Activated CD4-positive, alpha-beta T cell treated with anti-CD3 and anti-CD28 coated beads for 36 hours (primary cell): ENCODE data around the gene SH2D5. TPM values are rescaled to one million over a fixed set of nuclear protein-coding genes. Genes with fewer than 3 reads are reported as not detected.

Source experiments
- ATAC-seq: fragments of 200-7000 bp; cut with Tn5 transposase; one replicate; pipeline ENCODE4 v1.10.0; 2021; ENCODE audit warnings: mild to moderate bottlenecking, moderate library complexity
- CTCF ChIA-PET: fragments of 350-600 bp; sonication (Branson Sonifier 250); formaldehyde crosslinking; loops from one replicate; lab custom pipeline; 2021; ENCODE audit warnings: antibody characterized with exemption; lab: Charles Lee
- POLR2A ChIA-PET: fragments of 350-600 bp; sonication (Branson Sonifier 250); formaldehyde crosslinking; loops from one replicate; lab custom pipeline; 2021; ENCODE audit warnings: antibody characterized with exemption, inconsistent platforms; lab: Charles Lee
- DNase-seq: peaks from one replicate; pipeline ENCODE4 v3.0.0-alpha.2; 2020
- H3K27ac Mint-ChIP-seq: one replicate; pipeline ENCODE4 v1.8.0; 2021; ENCODE audit warnings: mixed read lengths
- H3K27me3 Mint-ChIP-seq: one replicate; pipeline ENCODE4 v1.8.0; 2021; ENCODE audit warnings: mixed read lengths
- H3K36me3 Mint-ChIP-seq: one replicate; pipeline ENCODE4 v1.8.0; 2021; ENCODE audit warnings: low read depth, mixed read lengths
- H3K4me1 Mint-ChIP-seq: one replicate; pipeline ENCODE4 v1.8.0; 2021; ENCODE audit warnings: mixed read lengths
- H3K4me3 Mint-ChIP-seq: one replicate; pipeline ENCODE4 v1.8.0; 2021; ENCODE audit warnings: mild to moderate bottlenecking, moderate library complexity, mixed read lengths
- H3K9me3 Mint-ChIP-seq: one replicate; pipeline ENCODE4 v1.8.0; 2021; ENCODE audit warnings: low read depth, mixed read lengths
- intact Hi-C, 2 experiments: fragments of 100-400 bp; cut with DNase I in 1 of 2; cut with micrococcal nuclease in 1 of 2; formaldehyde crosslinking; loops; one replicate each; pipeline versions ENCODE4 v1.14.2 to v1.15.1; 2022 to 2024; cut with DNase I, micrococcal nuclease
- total RNA-seq, 2 experiments: library from RNA; stranded (reverse); gene quantifications; one replicate each; pipeline ENCODE4 v1.2.3, GENCODE V29; 2021

The SH2D5 gene
- total RNA-seq, 2 experiments from 2014 or later, result 0.32 to 0.51 TPM

GRCh38 chr1:20710469-20711284, 21.8 kb downstream of the SH2D5 start:
- ChIA-PET POLR2A (no interaction called here), CTCF (interaction anchor here (1.6 kb wide), 1 partner anchor 14 kb away, joined by 6 read pairs; no protein-coding TSS in a partner anchor)
- DNase-seq (no peak), ATAC-seq (no peak)
- Mint-ChIP-seq H3K27me3 (peaks cover 6% of the 10 kb centered on the region), H3K4me1 (no peaks in the 10 kb centered on the region), H3K27ac (no peak overlapping the region), H3K36me3 (no peaks in the 10 kb centered on the region), H3K4me3 (no peak overlapping the region), H3K9me3 (no peaks in the 10 kb centered on the region)
- intact Hi-C loops, result no loop called here

- Mint-ChIP-seq H3K27me3 (peaks cover 2% of the 10 kb centered on the region), H3K36me3 (no peaks in the 10 kb centered on the region), H3K27ac (no peak overlapping the region), H3K9me3 (no peaks in the 10 kb centered on the region), H3K4me3 (no peak overlapping the region), H3K4me1 (no peaks in the 10 kb centered on the region)
- DNase-seq (no peak), ATAC-seq (no peak)
- intact Hi-C loops, result no loop called here
- ChIA-PET CTCF (interaction anchor here (1.6 kb wide), 1 partner anchor 13 kb away, joined by 6 read pairs; no protein-coding TSS in a partner anchor), POLR2A (no interaction called here)
Measured at GRCh38 chr1:20709868-20710267, 22.6 kb downstream of the SH2D5 start.

GRCh38 chr1:20708891-20709290, 23.6 kb downstream of the SH2D5 start:
- Mint-ChIP-seq H3K27me3 (peaks cover 2% of the 10 kb centered on the region), H3K4me3 (no peak overlapping the region), H3K36me3 (no peaks in the 10 kb centered on the region), H3K27ac (no peak overlapping the region), H3K9me3 (no peaks in the 10 kb centered on the region), H3K4me1 (no peaks in the 10 kb centered on the region)
- DNase-seq, result no peak
- ATAC-seq, result no peak
- intact Hi-C loops, result no loop called here
- ChIA-PET POLR2A (no interaction called here), CTCF (interaction anchor here (4.2 kb wide), 1 partner anchor 12 kb away, joined by 22 read pairs; no protein-coding TSS in a partner anchor)

GRCh38 chr1:20708057-20708456, 24.4 kb downstream of the SH2D5 start:
- no peak for ATAC-seq
- no peak for DNase-seq
- POLR2A ChIA-PET, result no interaction called here
- CTCF ChIA-PET, result interaction anchor here (1.1 to 4.2 kb wide), 2 partner anchors 11 to 15 kb away, joined by 3 to 22 read pairs; no protein-coding TSS in a partner anchor
- no peaks in the 10 kb centered on the region for H3K9me3 Mint-ChIP-seq
- no peaks in the 10 kb centered on the region for H3K4me1 Mint-ChIP-seq
- no peaks in the 10 kb centered on the region for H3K36me3 Mint-ChIP-seq
- intact Hi-C loops, result no loop called here
- H3K27me3 Mint-ChIP-seq, result peaks cover 2% of the 10 kb centered on the region
- H3K27ac Mint-ChIP-seq, result no peak overlapping the region
- H3K4me3 Mint-ChIP-seq, result no peak overlapping the region

GRCh38 chr1:20706841-20707240, 25.7 kb downstream of the SH2D5 start:
- Mint-ChIP-seq H3K4me3 (no peak overlapping the region), H3K9me3 (no peaks in the 10 kb centered on the region), H3K27ac (no peak overlapping the region), H3K27me3 (peaks cover 2% of the 10 kb centered on the region), H3K4me1 (no peaks in the 10 kb centered on the region), H3K36me3 (no peaks in the 10 kb centered on the region)
- DNase-seq (no peak), ATAC-seq (no peak)
- CTCF ChIA-PET, result interaction anchor here (0.7 to 4.2 kb wide), 5 partner anchors 10 to 489 kb away, joined by 3 to 22 read pairs (median 3); no protein-coding TSS in a partner anchor
- POLR2A ChIA-PET, result no interaction called here
- intact Hi-C loops, result no loop called here

- ATAC-seq (no peak), DNase-seq (no peak)
- intact Hi-C loops, result no loop called here
- Mint-ChIP-seq H3K27me3 (peaks cover 2% of the 10 kb centered on the region), H3K4me1 (no peaks in the 10 kb centered on the region), H3K9me3 (no peaks in the 10 kb centered on the region), H3K27ac (no peak overlapping the region), H3K4me3 (no peak overlapping the region), H3K36me3 (no peaks in the 10 kb centered on the region)
- ChIA-PET POLR2A (no interaction called here), CTCF (interaction anchor here (0.7 to 4.2 kb wide), 2 partner anchors 8 to 322 kb away, joined by 3 to 22 read pairs; no protein-coding TSS in a partner anchor)
Measured at GRCh38 chr1:20705203-20705755, 27.2 kb downstream of the SH2D5 start.

GRCh38 chr1:20704390-20705202, 27.9 kb downstream of the SH2D5 start:
- no peak for ATAC-seq
- CTCF ChIA-PET, result interaction anchor here (4.2 kb wide), 1 partner anchor 8 kb away, joined by 22 read pairs; no protein-coding TSS in a partner anchor
- H3K4me3 Mint-ChIP-seq, result no peak overlapping the region
- intact Hi-C loops, result no loop called here
- peaks cover 2% of the 10 kb centered on the region for H3K27me3 Mint-ChIP-seq
- H3K4me1 Mint-ChIP-seq, result no peaks in the 10 kb centered on the region
- POLR2A ChIA-PET, result no interaction called here
- no peaks in the 10 kb centered on the region for H3K36me3 Mint-ChIP-seq
- no peak for DNase-seq
- no peaks in the 10 kb centered on the region for H3K9me3 Mint-ChIP-seq
- no peak overlapping the region for H3K27ac Mint-ChIP-seq

- H3K27ac Mint-ChIP-seq, result no peak overlapping the region
- H3K36me3 Mint-ChIP-seq, result no peaks in the 10 kb centered on the region
- POLR2A ChIA-PET, result no interaction called here
- peaks cover under 1% of the 10 kb centered on the region for H3K27me3 Mint-ChIP-seq
- no peaks in the 10 kb centered on the region for H3K4me1 Mint-ChIP-seq
- no peak for ATAC-seq
- intact Hi-C loops, result no loop called here
- no peaks in the 10 kb centered on the region for H3K9me3 Mint-ChIP-seq
- no peak for DNase-seq
- no peak overlapping the region for H3K4me3 Mint-ChIP-seq
- CTCF ChIA-PET, result interaction anchor here (0.5 kb wide), 1 partner anchor 25 kb away, joined by 3 read pairs; no protein-coding TSS in a partner anchor
Measured at GRCh38 chr1:20703124-20703756, 29.3 kb downstream of the SH2D5 start.

GRCh38 chr1:20702416-20702815, 30.1 kb downstream of the SH2D5 start:
- DNase-seq (no peak), ATAC-seq (no peak)
- H3K4me3 Mint-ChIP-seq, result no peak overlapping the region
- POLR2A ChIA-PET, result no interaction called here
- H3K27me3 Mint-ChIP-seq, result no peaks in the 10 kb centered on the region
- no peak overlapping the region for H3K27ac Mint-ChIP-seq
- no peaks in the 10 kb centered on the region for H3K9me3 Mint-ChIP-seq
- H3K36me3 Mint-ChIP-seq, result no peaks in the 10 kb centered on the region
- intact Hi-C loops, result no loop called here
- H3K4me1 Mint-ChIP-seq, result no peaks in the 10 kb centered on the region
- CTCF ChIA-PET, result interaction anchor here (0.5 to 1.2 kb wide), 2 partner anchors 26 to 493 kb away, joined by 3 read pairs; no protein-coding TSS in a partner anchor

GRCh38 chr1:20701847-20702246, 30.7 kb downstream of the SH2D5 start:
- DNase-seq (no peak), ATAC-seq (no peak)
- Mint-ChIP-seq H3K27me3 (no peaks in the 10 kb centered on the region), H3K4me1 (no peaks in the 10 kb centered on the region), H3K4me3 (no peak overlapping the region), H3K27ac (no peak overlapping the region), H3K9me3 (no peaks in the 10 kb centered on the region), H3K36me3 (no peaks in the 10 kb centered on the region)
- POLR2A ChIA-PET, result no interaction called here
- CTCF ChIA-PET, result interaction anchor here (1.2 kb wide), 1 partner anchor 494 kb away, joined by 3 read pairs; no protein-coding TSS in a partner anchor
- intact Hi-C loops, result no loop called here

- H3K27ac Mint-ChIP-seq, result no peak overlapping the region
- CTCF ChIA-PET, result interaction anchor here (1.2 kb wide), 1 partner anchor 494 kb away, joined by 3 read pairs; no protein-coding TSS in a partner anchor
- POLR2A ChIA-PET, result no interaction called here
- H3K36me3 Mint-ChIP-seq, result no peaks in the 10 kb centered on the region
- intact Hi-C loops, result no loop called here
- no peak for DNase-seq
- no peak overlapping the region for H3K4me3 Mint-ChIP-seq
- H3K27me3 Mint-ChIP-seq, result no peaks in the 10 kb centered on the region
- no peaks in the 10 kb centered on the region for H3K9me3 Mint-ChIP-seq
- no peak for ATAC-seq
- no peaks in the 10 kb centered on the region for H3K4me1 Mint-ChIP-seq
Measured at GRCh38 chr1:20701446-20701845, 31.1 kb downstream of the SH2D5 start.
